GM21576 (cell line): ENCODE data around the gene KCNH1.
"Not testable (repeated sequence)": the region's sequence is repeated elsewhere in the genome, so short reads cannot be mapped to it uniquely, and the experiment has no call there.

Source experiments
- ATAC-seq: cut with Tn5 transposase; IDR thresholded peaks from one replicate; pipeline ENCODE4 v1.9.1; 2021; ENCODE audit warnings: mild to moderate bottlenecking, moderate library complexity; ENCODE audit not compliant: unreplicated experiment

Gene KCNH1

DNA sequence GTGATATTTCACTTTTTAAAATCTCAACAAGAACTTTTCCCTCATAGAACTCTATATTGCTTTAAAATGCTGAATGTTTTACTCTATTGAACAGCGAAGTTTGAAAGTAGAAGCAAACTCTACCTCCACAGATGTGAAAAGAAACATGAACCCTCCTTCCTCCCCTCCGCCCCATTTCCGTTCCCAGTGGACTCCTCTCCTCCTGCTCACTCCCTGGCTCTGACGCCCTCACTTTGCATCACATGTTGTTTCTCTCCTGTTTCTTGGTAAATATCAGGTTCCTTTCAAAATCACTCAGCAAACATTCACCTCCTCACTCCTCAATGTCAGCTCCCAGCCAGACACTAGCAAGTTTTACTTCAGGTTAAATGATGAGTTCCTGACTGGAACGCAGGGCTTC lies 34.6 kb downstream of the KCNH1 start:
- ATAC-seq, result no peak

DNA sequence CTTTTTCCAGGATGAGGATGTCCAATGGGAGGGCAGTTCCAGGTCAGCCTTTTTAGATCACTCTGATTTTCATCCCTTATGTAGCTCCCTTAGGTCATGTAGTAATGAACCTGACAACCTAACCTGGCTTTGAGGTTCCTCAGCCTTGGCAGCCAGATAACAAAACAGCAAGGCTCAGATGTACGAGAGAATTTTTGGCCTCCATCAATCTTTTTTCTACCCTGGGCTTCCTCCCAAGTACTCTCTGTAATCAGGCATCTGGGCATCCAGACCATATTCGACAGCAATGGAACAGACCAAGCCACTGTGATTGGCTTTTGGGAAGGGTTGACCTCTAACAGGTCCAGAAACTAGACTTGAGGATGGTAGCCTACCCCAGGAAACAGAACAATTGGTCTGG lies 38.6 kb downstream of the KCNH1 start:
- ATAC-seq, result no peak

- ATAC-seq, result no peak
Observed at GRCh38 chr1:211092955-211093354, 41.0 kb downstream of the KCNH1 start.

GRCh38 chr1:211091867-211092266 lies 42.1 kb downstream of the KCNH1 start:
- ATAC-seq, result no peak

DNA sequence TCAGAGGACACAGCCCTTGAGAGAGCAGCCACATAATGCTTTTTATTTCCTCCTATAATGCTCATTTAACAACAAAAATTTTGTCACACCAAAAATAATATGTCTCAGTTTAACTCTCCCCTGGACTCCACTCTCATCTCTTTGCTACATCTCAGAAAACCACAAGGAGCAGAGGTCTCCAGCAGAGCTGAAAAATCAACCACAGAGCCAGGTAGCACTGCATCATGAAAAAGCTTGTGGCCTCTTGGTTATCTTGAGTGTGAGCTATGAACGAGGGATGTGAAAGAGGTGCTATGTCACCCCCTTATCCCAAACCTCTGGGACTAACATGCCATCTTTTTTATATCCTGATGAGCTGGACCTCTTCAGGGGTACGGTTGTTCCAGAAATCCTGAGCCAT lies 44.4 kb downstream of the KCNH1 start:
- ATAC-seq, result no peak

GRCh38 chr1:211088156-211088555 lies 45.8 kb downstream of the KCNH1 start:
- ATAC-seq, result no peak

DNA sequence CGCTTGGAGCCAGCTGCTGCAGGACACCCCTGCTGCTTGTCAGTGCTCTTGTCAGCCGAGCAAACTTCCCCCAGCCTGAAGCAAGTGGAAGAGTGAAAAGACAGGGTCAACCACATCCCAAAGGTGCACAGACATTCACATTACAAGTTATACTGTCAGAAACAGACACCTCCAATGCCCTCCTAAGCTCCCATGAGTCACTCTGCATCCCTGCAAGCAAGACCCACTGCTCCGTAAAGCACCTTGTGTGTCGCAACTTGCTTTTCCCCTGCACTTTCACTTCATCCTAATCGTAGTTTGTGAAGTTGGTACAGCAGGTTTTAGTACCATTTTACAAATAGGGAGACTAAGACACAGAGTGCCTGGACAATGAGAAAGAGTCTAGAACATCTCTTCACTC lies 51.1 kb downstream of the KCNH1 start:
- ATAC-seq, result no peak

- not testable (repeated sequence) for ATAC-seq
Observed at GRCh38 chr1:211081447-211081846, 52.5 kb downstream of the KCNH1 start.

DNA sequence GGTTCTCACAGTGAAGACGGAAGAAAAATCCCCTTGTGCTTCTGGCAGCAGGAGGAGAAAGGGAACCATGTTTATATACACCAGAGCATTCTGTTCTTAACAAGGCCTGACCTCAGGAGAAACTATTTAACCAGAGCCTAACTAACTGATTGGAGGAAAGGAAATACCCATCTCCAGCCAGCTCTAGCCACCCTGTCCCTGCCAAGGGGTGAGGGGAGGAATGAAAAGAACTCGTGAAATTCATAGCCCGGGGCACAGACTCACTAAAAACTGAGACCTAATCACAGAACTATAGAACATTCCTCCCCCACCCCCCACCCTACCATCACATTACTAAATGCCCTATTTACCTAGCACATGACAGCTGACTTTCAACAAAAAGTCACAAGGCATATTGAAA lies 65.0 kb downstream of the KCNH1 start:
- no peak for ATAC-seq

- ATAC-seq, result no peak
Observed at GRCh38 chr1:211066781-211067384, 67.1 kb downstream of the KCNH1 start.

GRCh38 chr1:211041838-211042237 lies 92.1 kb downstream of the KCNH1 start:
- not testable (repeated sequence) for ATAC-seq

DNA sequence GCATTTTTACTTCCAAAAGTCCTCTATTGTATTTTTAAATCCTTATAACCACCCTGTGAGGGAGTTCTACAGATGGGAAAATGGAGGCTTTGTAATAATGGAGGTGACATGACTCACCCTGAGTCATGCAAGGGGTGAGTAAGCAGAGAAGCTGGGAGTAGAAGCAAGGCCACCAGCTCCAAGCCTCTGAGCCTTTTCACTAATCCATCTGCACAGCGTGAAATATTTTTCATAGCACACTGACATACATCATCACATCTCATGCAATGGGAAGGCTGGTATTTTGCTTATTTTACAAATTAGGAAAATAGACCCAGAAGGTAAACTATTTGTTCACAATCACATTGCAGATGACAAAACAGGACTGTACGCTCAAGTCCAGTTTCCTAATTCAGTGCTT lies 96.9 kb downstream of the KCNH1 start:
- ATAC-seq, result no peak

GRCh38 chr1:211036381-211037060 lies 97.4 kb downstream of the KCNH1 start:
- ATAC-seq, result no peak

- no peak for ATAC-seq
Observed at GRCh38 chr1:211035821-211036380, 98.0 kb downstream of the KCNH1 start.

DNA sequence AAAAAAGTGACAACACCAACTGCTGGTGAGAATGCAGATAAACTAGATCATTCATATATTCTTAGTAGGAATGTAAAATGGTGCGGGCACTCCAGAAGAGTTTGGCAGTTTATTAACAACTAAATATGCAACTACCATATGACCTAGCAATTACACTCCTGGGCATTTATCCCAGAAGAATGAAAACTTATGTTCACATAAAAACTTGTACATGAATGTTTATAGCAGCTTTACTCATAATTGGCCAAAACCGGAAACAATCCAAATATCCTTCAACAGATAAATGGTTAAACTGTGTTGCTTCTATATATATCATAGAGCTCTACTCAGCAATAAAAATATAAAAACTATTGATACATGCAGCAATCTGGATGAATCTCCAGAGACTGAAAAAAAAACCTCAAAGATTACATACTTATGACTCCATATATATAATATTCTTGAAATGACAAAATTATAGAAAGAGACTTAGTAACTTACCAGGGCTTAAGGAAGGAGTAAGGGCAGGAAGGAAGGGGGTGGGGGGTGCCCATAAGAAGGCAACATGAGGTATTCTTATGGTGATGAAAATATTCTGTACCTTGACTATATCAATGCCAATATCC lies 99.9 kb downstream of the KCNH1 start:
- ATAC-seq, result no peak

DNA sequence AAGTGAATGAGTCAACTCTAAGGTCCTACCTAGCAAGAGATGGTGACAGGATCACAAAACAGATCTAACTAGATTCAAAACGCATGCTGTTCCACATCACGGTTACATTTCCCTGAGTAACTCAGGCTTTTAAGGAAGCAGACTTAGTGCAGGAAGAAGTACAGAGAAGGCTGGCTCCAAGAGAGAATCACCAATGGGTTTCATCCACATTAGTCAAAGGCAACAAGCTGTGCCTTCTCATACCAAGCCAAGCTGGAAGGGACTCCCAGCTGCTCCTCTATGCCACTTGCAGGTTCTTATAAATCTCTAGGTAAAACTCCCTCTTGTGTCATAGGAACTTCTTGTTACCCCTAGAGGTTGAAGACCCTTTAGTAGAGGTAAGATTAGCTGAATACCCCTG lies 109.0 kb downstream of the KCNH1 start:
- ATAC-seq, result no peak

- ATAC-seq, result no peak
Observed at GRCh38 chr1:211019266-211019665, 114.7 kb downstream of the KCNH1 start.

DNA sequence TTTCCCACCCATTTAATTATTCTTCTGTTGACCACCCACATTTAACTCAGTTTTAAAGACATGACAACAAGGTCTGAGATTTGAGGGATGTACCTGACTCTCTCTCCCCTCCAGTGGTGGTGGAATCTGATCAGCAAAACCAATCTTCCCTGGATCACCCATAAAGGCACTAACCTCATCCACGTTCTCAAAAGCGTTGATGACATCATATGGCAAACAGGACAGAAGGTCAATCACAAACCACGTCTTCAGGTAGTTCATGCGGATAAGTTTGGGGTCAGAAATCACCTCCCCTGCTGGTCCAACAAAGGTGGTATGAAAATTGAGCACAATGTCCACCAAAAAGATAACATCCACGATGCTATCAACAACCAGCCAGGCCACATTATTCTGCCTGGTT lies 115.3 kb downstream of the KCNH1 start:
- no peak for ATAC-seq

DNA sequence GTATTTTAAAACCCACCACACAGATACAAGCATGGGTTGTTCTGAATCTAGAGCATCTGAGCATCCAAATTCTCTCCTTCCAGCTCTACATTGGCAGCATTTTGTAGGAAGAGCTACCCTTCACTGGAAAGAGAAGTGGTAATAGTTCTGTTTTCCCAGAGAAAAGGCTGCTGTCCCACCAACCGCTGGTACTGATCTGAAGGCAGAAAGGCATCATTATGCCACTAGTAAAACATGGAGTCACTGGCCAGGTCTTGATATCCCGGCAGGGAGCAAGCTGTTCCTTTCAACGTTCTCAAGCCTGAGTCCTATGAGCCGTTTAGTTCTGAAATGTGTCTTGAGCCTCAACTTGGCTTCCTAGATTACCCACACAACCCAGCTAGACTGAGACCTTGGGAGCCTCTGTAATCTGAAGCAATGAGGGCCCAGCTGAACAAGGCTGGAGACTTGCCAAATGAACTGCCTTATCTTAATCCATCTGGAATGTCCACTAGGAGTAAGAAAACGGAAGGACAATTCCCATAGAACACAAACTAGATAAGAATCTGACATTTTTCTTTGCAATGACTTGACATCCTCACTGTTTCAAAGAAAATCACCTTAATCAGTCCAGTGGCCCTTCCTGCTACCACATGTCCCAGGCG lies 116.8 kb downstream of the KCNH1 start:
- no peak for ATAC-seq

DNA sequence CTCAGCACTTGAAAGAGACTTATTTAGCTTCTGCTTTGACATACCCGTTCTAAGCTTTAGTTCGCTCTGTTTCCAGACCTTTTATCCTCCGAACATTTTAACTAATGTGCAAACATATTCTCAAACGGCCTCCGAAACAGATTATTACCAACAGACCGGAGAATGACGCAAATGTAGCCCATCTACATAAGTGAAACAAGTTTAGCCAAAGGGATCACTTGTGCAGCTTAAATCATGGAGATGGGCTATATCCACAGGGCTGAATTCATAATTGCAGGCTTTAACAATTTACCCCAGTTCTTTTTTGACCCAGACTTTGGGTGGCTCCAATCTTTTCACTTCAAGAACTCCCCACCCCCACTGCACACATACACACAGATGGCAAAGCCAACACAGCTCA lies 119.7 kb downstream of the KCNH1 start:
- ATAC-seq, result no peak

GRCh38 chr1:211013346-211014240 lies 120.4 kb downstream of the KCNH1 start:
- no peak for ATAC-seq
